Fibroblast of the aortic adventitia (primary cell): ENCODE data around the gene MED25. TPM values are rescaled to one million over a fixed set of nuclear protein-coding genes. Genes with fewer than 3 reads are reported as not detected.
A peak's percentile ranks its signal among the peaks of the same experiment; 100 is the strongest.

Experiments
- DNase-seq: peaks from one replicate; pipeline ENCODE4 v3.0.0-alpha.2; 2010; ENCODE audit warnings: low read depth
- H3K4me3 ChIP-seq: 2 replicates; pipeline ENCODE4 v1.5.1; 2011; ENCODE audit warnings: low read depth, mild to moderate bottlenecking, control low read depth, low read length, moderate library complexity
- CTCF ChIP-seq: IDR thresholded peaks from 2 replicates; pipeline ENCODE4 v1.5.1; 2011; ENCODE audit warnings: mild to moderate bottlenecking, low read length, control low read depth, inconsistent platforms; ENCODE audit not compliant: insufficient read depth
- total RNA-seq: library from RNA; depleted of rRNA; stranded (reverse); fragments of >200 nt; gene quantifications from 2 replicates; pipeline ENCODE4 v1.2.3, GENCODE V29; 2012; ENCODE audit warnings: low replicate concordance

The MED25 gene
- total RNA-seq, 1 donor: 21.7 TPM

GRCh38 chr19:49801966-49802661 is 16.0 kb upstream of the MED25 start:
- TF ChIP-seq CTCF: peak; percentile 57
- H3K4me3 ChIP-seq: peak overlapping the region; percentile 58
- DNase-seq: peak; percentile 88

DNA sequence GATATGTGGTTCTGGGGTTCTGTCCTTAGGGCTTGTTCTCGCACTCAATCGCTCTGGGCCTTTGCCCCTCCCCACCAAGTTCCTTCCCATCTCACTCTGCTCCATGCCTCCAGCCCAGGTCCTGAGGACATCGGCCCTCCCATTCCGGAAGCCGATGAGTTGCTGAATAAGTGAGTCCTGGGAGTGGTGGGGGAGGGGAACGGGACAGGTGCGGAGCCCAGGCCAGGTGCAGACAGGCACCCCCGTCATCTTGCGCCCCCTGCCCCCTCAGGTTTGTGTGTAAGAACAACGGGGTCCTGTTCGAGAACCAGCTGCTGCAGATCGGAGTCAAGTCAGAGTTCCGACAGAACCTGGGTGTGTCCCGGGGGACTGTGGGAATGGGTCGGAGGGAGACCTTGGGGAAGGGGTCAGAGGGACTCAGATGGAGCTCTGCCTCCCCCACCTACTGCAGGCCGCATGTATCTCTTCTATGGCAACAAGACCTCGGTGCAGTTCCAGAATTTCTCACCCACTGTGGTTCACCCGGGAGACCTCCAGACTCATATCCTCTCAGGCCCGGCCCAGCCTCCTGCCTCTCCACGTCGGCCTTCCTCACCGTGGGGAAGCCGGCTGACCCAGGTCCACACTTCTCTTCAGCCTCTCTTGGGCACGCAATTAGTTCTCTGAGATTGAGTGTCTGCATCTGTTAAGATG is 15.1 kb upstream of the MED25 start:
- no peak for DNase-seq
- no peak for TF ChIP-seq CTCF
- H3K4me3 ChIP-seq: no peak overlapping the region

GRCh38 chr19:49803529-49803856 is 14.6 kb upstream of the MED25 start:
- TF ChIP-seq CTCF: no peak
- H3K4me3 ChIP-seq: no peak overlapping the region
- DNase-seq: no peak

DNA sequence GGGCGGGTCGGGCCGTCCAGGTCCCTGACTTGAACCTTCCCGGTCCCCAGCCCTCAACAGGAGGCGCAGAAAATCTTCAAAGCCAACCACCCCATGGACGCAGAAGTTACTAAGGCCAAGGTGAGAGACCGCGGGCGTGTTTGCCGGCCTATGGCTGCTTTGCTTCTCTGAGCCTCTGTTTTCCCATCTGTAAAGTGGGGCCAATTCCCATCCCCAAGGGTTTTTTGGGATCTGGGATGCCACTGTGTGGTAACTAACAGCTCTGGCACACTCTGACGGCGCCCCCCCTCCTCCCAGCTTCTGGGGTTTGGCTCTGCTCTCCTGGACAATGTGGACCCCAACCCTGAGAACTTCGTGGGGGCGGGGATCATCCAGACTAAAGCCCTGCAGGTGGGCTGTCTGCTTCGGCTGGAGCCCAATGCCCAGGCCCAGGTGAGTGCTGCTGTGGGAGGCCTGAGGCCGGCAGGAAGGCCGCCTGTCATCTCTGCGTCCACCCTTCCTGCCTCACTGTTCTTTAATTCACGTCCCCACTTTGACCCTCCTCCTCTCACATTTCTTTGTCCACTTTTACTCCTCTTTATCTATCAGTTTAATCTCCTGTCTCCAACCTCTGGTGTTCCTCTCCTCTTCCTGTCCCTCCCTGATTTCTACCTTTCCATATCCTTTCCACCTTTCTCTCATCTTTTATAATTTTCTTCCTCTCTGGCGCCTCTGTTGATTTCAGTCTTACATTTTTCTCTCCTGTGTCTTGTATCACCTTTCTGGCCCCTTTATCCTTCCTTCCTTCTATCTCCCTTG is 12.1 kb upstream of the MED25 start:
- no peak overlapping the region for H3K4me3 ChIP-seq
- no peak for TF ChIP-seq CTCF
- no peak for DNase-seq

GRCh38 chr19:49806620-49806959 is 11.5 kb upstream of the MED25 start:
- no peak overlapping the region for H3K4me3 ChIP-seq
- DNase-seq: no peak
- no peak for TF ChIP-seq CTCF

GRCh38 chr19:49807058-49807903 is 10.8 kb upstream of the MED25 start:
- H3K4me3 ChIP-seq: no peak overlapping the region
- DNase-seq: no peak
- TF ChIP-seq CTCF: no peak
